ENCODE results near the gene NAA10.
A peak's percentile ranks its signal among the peaks of the same experiment; 100 is the strongest.

NAA10 gene

DNA sequence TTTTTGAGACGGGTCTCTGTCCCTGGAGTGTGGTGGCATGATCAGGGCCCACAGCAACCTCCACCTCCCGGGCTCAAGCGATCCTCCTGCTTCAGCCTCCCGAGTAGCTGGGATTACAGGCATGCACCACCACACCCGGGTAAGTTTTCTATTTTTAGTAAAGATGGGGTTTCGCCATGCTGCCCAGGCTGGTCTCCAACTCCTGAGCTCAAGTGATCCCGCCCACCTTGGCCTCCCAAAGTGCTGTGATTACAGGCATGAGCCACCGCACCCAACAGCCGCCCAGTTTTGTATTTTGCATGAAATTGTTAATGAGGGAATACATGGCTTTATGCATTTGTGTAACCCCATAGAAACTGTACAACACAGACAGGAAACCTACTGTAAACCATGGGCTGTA lies 6.0 kb downstream of the NAA10 start:
- DNase-seq, result no peak

DNA sequence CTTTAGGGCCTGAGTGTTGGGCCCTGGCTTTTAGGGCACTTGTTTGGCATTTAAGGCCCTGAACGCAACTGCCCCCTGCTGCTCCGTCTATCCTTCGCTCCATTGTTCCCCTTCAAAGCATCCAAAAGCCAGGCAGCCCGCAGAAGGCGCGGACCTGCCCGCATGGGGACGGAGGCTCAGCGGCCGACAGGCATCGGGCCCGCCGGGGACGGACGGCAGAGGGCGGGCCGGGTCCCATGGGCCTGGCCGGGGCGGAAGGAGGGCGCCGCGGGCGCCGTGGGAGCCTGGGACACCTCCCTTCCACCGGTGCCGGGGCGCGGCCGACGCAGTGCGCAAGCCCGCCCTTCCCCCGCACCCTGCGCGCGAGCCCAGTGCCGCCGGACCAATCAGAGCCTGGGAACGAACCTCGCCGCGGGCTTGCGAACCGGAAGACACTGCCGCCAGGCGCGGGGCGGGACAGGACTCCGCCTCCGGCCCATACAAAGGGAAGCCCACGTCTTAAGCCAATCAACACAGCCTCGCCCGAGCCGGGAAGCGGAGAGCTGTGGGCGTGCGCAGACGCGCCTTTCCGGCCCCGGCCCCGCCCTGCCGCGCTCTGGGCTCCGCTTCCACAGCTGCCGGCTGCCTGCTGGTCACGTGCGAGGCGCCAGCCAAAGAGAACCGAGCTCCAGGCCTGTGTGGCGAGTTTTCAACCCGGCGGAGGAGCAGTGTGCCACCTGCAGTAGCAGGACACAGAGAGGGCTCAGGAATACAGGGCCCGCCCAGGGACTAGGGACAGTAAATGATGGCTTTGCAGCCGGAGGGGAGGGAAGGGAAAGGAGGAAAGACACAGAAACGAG lies 6.7 kb downstream of the NAA10 start:
- peak; percentile 80 for DNase-seq

DNA sequence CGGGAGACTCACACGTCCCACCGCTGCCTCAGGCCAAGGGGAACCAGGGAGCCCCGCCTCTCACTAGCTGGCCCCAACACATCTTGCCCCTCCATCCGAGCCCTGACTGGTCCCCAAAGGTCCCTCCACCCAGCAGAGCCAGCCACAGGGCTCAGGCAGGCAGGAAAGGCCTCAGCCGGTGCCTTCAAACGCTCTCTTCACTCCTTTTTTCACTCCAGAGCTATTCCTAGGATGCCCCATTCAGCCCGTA lies 7.2 kb downstream of the NAA10 start:
- DNase-seq, result no peak

DNA sequence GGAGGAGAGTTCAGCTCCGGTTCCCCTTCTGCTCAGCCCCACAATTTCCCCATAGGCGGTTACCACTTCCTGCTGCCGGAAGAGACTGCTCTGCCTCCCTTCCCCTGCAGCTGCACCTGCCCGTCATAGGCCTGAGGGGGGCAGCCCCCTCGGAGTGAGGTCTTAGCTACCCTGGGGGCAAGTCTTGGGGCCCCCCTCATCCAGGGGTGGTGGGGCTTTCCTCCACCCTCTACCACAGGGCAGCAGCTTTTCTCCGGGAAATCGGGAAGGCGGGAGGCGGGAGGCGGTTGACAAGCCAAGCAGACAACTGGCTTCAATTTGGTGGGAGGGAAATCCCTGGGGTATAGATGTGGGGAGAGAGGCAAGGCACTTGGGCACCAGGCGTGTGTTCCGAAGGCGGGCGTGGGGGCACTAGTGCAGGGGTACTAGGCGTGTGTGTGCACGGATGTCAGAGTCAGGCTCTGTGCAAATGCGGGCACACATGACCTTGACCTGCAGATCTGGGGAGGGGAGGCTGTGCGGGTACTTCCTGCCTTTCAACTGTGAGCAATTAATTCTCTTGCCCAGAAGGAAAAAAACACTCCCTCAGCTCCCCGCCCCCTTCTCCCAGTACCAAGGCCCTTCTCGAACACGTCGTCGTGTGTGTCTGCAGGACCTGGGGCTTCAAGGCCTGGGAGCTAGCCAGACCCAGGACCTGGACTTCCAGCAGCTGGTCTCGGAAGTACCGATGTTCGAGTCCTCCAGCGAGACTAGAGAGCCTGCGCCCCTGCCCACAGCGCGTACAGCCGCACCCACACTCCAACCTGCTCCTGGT lies 7.8 kb downstream of the NAA10 start:
- peak; percentile 61 for DNase-seq

- no peak for DNase-seq
These were observed 8.3 kb downstream of the NAA10 start for GRCh38 chrX:153926552-153926857.

- peak; percentile 47 for DNase-seq
These were observed 8.9 kb downstream of the NAA10 start, which contains the start of gene ARHGAP4 for GRCh38 chrX:153925739-153926551. Gene ARHGAP4, minus strand, starts transcription at chrX:153926264. Its CDS starts 62 bp downstream, at chrX:153926202.

DNA sequence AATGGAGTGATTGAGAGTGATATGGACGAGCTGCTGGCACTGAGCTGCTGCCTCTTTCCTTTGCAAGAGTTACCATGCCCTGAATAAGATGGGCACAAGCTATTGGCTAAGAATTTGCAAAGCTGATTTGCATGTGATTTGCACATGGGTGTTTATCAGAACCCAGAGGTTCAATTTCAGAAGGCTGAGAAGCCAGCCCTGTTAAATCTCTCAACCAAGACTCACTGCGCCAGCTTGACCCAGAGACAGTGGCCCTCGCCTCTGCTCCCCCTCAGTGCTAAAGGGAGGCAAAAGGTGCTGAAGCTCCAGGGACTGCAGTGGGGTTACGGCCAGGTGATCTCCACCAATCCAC lies 9.5 kb downstream of the NAA10 start:
- no peak for DNase-seq

DNA sequence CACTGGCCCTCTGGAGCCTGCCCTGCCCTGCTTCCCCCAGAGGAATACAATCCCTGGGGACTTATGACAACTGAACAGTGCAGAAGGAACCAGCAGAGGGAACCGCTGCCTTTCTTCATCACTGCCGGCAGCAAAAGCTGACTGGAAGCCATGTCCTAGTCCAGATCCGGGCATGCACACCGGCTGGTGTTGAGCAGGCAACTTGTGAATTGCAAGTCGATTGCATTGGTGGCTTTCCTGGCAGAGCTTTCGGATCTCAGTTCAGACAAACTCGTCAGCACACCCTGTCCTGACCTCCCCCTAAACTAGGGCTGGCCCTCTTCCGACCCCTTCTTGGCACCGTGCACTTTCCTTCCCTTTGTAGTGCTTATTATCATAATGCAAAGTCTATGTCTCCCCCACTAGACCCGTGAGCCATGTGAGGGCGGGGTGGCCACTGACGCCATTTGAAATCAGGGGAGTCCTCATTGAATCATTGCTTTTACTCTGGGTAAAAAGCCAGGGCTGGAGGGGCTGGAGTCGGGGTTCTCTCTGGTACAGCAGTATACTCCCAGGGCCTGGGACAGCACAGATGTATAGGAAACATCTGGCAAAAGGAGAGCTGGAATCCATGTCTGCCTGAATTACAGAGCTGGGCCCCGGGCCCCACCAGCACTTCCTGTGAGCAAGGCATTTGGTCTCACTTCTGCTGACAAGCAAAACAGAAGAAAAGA lies 10.5 kb downstream of the NAA10 start:
- DNase-seq, result no peak

- DNase-seq, result no peak
These were observed 11.6 kb downstream of the NAA10 start for GRCh38 chrX:153922932-153923857.

DNA sequence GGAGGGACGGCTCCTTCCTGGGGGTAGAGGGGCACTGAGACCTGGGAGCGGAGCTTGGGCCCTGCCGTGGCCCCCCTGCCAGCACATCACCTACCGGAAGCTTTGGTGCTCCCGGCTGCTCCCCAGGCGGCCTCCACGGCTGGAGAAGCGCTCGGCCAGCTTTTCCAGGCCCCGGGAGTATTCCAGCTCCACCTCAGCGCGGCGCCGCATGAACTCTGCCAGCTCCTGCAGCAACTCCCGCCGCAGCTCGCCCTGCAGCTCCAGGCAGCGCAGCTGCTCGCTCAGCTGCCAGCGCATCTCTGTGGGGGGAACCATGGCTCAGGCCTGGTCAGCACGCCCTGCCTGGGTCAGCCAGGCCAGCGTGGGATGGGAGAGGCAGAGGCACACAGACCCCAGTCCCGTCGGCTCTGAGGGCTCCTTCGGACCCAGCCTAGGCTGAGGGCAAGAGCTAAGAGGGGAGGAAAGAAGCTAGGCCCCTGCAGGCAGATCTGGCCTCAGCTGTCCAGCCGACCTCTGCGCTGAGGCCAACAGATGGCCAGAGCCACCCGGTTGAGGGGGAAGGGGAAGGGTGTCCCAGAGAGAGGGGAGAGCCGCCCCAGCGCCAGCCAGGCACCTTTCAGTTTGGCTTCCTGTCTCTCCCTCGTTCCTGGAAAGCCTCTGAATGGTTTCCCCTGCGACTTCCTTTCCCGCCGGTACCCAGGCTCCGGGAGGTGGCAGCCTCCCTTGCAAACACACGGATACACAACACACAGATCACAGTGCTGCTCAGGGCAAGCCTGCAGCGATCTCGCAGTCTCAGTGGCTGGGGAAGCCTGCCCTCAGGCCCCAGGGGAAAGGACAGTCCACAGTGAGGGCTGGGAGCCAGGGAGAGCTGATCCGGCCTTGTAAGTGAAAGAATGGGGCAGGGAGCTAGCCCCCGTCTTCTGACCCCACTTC lies 13.1 kb downstream of the NAA10 start:
- peak; percentile 54 for DNase-seq

- no peak for DNase-seq
These were observed 13.8 kb downstream of the NAA10 start for GRCh38 chrX:153921070-153921469.

- no peak for DNase-seq
These were observed 14.3 kb downstream of the NAA10 start for GRCh38 chrX:153920546-153920945.

- DNase-seq, result no peak
These were observed 15.6 kb downstream of the NAA10 start for GRCh38 chrX:153919281-153919680.

- no peak for DNase-seq
These were observed 17.0 kb downstream of the NAA10 start for GRCh38 chrX:153917869-153918268.

DNA sequence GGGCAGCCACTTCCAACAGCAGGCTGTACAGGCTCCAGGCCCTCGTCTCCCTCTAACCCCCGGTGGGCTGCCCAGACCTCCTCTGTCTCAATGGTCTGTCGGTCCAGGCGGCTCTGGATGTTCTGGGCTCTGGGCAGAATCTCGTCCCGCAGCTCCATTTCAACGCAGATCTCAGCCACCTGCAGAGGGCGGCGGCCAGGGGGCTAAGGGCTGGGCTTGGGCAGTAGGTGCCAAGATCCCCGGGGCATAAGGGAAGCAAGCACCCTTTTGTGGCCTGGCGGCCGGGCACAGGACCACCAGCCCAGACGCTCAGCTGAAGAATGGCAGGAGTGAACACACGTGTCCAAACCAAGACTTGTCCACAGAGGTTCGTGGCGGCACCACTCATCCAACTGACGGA lies 21.1 kb downstream of the NAA10 start:
- DNase-seq, result no peak

GRCh38 chrX:153913211-153913610 lies 21.6 kb downstream of the NAA10 start:
- no peak for DNase-seq

DNA sequence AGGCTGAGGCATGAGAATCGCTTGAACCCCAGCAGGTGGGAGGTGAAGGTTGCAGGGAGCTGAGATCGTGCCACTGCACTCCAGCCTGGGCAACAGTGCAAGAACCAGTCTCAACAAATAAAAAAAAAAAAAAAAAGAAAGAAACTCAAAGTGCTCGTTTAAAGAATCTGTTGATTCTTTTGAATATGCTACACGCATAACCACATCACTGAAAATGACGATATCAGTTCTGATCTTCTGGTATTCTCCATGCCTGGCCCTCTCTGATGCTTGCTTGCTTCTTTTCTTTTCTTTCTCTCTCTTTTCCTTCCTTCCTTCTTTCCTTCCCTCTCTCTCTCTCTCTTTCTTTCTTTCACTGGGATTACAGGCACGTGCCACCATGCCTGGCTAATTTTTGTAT lies 23.0 kb downstream of the NAA10 start:
- no peak for DNase-seq

- no peak for DNase-seq
These were observed 24.4 kb downstream of the NAA10 start for GRCh38 chrX:153910446-153910845.

DNA sequence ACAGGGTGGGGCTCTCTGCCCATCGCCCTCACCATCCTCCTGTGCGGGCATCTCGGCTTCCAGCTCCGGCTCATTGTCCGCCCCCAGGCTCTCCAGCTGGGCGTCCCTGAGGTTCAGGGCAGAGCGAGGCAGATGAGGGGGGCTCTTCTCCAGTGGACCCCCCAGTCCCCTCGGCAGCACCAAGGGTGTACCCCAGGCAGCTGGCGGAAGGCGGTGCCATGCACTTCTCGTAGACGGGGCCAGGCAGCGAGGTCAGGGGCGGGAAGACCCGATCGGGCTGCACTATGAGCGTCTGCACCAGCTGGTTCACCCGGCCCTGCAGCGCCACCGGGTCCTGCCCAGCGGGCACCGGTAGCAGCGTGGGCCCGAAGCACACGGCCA lies 24.9 kb downstream of the NAA10 start:
- DNase-seq, result no peak
